HEK293 (cell line): ENCODE results near the gene STK32C.
A peak's percentile ranks its signal among the peaks of the same experiment; 100 is the strongest.

ENCODE experiments used
- CTCF ChIA-PET: fragments of 350-600 bp; formaldehyde crosslinking; extraction: SDS; loops from one replicate; lab custom pipeline; 2021; ENCODE audit warnings: antibody characterized with exemption; lab: Yijun Ruan, JAX
- POLR2A ChIA-PET: fragments of 300-600 bp; formaldehyde crosslinking; extraction: SDS; loops from one replicate; lab custom pipeline; 2020; ENCODE audit warnings: antibody characterized with exemption, inconsistent platforms; lab: Yijun Ruan, JAX
- H3K27ac ChIP-seq: fragments of 200-500 bp; sonication (Bioruptor generic); 2 replicates; pipeline ENCODE4 v1.5.1; 2014; ENCODE audit warnings: low read depth, low read length, control low read depth, inconsistent platforms; ENCODE audit errors: extremely low read depth
- H3K36me3 ChIP-seq, 2 experiments: fragments of 200-500 bp in 1 of 2; sonication (Bioruptor generic) in 1 of 2; 1 replicate in 1 of 2; 2 replicates in 1 of 2; pipeline ENCODE4 v1.5.1; 2014 to 2017; ENCODE audit warnings: inconsistent platforms in 2 of 2, low read length in 2 of 2; ENCODE audit not compliant: control insufficient read depth in 2 of 2, insufficient read depth in 1 of 2
- H3K4me1 ChIP-seq: fragments of 200-500 bp; sonication (Bioruptor generic); 2 replicates; pipeline ENCODE4 v1.5.1; 2014; ENCODE audit warnings: mild to moderate bottlenecking, low read length, inconsistent platforms; ENCODE audit not compliant: control insufficient read depth, insufficient read depth
- H3K4me3 ChIP-seq: 2 replicates; pipeline ENCODE4 v1.5.1; 2011; ENCODE audit warnings: low read depth, mild to moderate bottlenecking, control low read depth, low read length, moderate library complexity
- H3K9me3 ChIP-seq: fragments of 200-500 bp; sonication (Bioruptor generic); 2 replicates; pipeline ENCODE4 v1.5.1; 2014; ENCODE audit warnings: low read depth, low read length, inconsistent platforms; ENCODE audit not compliant: control insufficient read depth, insufficient read depth
- GLI4 ChIP-seq: fragments of 450-650 bp; formaldehyde crosslinking; IDR thresholded peaks from 2 replicates; pipeline ENCODE4 v1.5.1; 2016; ENCODE audit warnings: missing biosample characterization, missing genetic modification characterization
- GLIS2 ChIP-seq: fragments of 450-650 bp; formaldehyde crosslinking; IDR thresholded peaks from 2 replicates; pipeline ENCODE4 v1.5.1; 2016; ENCODE audit warnings: missing biosample characterization, missing genetic modification characterization
- PRDM10 ChIP-seq: fragments of 450-650 bp; formaldehyde crosslinking; IDR thresholded peaks from 2 replicates; pipeline ENCODE4 v1.5.1; 2016; ENCODE audit warnings: missing biosample characterization, missing genetic modification characterization
- TRIM28 ChIP-seq: IDR thresholded peaks from 2 replicates; pipeline ENCODE4 v1.6.1; 2011; ENCODE audit warnings: low read length, control low read depth, borderline replicate concordance
- WT1 ChIP-seq: fragments of 450-650 bp; formaldehyde crosslinking; IDR thresholded peaks from 2 replicates; pipeline ENCODE4 v1.5.1; 2016; ENCODE audit warnings: missing biosample characterization, missing genetic modification characterization
- ZBTB20 ChIP-seq: fragments of 450-650 bp; formaldehyde crosslinking; IDR thresholded peaks from 2 replicates; pipeline ENCODE4 v1.5.1; 2016; ENCODE audit warnings: missing biosample characterization, missing genetic modification characterization
- ZNF16 ChIP-seq: fragments of 450-650 bp; formaldehyde crosslinking; IDR thresholded peaks from 2 replicates; pipeline ENCODE4 v1.5.1; 2016; ENCODE audit warnings: low read depth, missing biosample characterization, missing genetic modification characterization
- ZNF169 ChIP-seq: fragments of 450-650 bp; formaldehyde crosslinking; IDR thresholded peaks from 2 replicates; pipeline ENCODE4 v1.5.1; 2016; ENCODE audit warnings: missing biosample characterization, missing genetic modification characterization
- ZNF202 ChIP-seq: fragments of 450-650 bp; formaldehyde crosslinking; IDR thresholded peaks from 2 replicates; pipeline ENCODE4 v1.5.1; 2016; ENCODE audit warnings: missing biosample characterization, missing genetic modification characterization, borderline replicate concordance
- ZNF214 ChIP-seq: fragments of 450-650 bp; formaldehyde crosslinking; IDR thresholded peaks from 2 replicates; pipeline ENCODE4 v1.5.1; 2017; ENCODE audit warnings: missing biosample characterization, mild to moderate bottlenecking, missing genetic modification characterization, borderline replicate concordance
- ZNF223 ChIP-seq: fragments of 450-650 bp; formaldehyde crosslinking; IDR thresholded peaks from 2 replicates; pipeline ENCODE4 v1.5.1; 2016; ENCODE audit warnings: missing biosample characterization, missing genetic modification characterization
- ZNF292 ChIP-seq: fragments of 450-650 bp; formaldehyde crosslinking; IDR thresholded peaks from 2 replicates; pipeline ENCODE4 v1.5.1; 2016; ENCODE audit warnings: low read depth, missing biosample characterization, missing genetic modification characterization, borderline replicate concordance
- ZNF404 ChIP-seq: fragments of 450-650 bp; formaldehyde crosslinking; IDR thresholded peaks from 2 replicates; pipeline ENCODE4 v1.5.1; 2017; ENCODE audit warnings: missing biosample characterization, missing genetic modification characterization
- ZNF426 ChIP-seq: fragments of 450-650 bp; formaldehyde crosslinking; IDR thresholded peaks from 2 replicates; pipeline ENCODE4 v1.5.1; 2017; ENCODE audit warnings: missing biosample characterization, missing genetic modification characterization, mild to moderate bottlenecking, inconsistent platforms, moderate library complexity
- ZNF530 ChIP-seq: fragments of 450-650 bp; formaldehyde crosslinking; IDR thresholded peaks from 2 replicates; pipeline ENCODE4 v1.5.1; 2016; ENCODE audit warnings: low read depth, missing biosample characterization, missing genetic modification characterization
- ZNF549 ChIP-seq: fragments of 450-650 bp; IDR thresholded peaks from 2 replicates; pipeline ENCODE4 v1.5.1; 2018; ENCODE audit warnings: missing biosample characterization, missing genetic modification characterization, mild to moderate bottlenecking, inconsistent platforms, moderate library complexity
- ZNF610 ChIP-seq: fragments of 450-650 bp; formaldehyde crosslinking; IDR thresholded peaks from 2 replicates; pipeline ENCODE4 v1.5.1; 2016; ENCODE audit warnings: missing biosample characterization, missing genetic modification characterization, borderline replicate concordance
- ZNF621 ChIP-seq: fragments of 450-650 bp; formaldehyde crosslinking; IDR thresholded peaks from 2 replicates; pipeline ENCODE4 v1.5.1; 2017; ENCODE audit warnings: missing biosample characterization, missing genetic modification characterization
- ZNF664 ChIP-seq: fragments of 450-650 bp; formaldehyde crosslinking; IDR thresholded peaks from 2 replicates; pipeline ENCODE4 v1.5.1; 2016; ENCODE audit warnings: missing biosample characterization, missing genetic modification characterization
- ZNF670 ChIP-seq: fragments of 450-650 bp; formaldehyde crosslinking; IDR thresholded peaks from 2 replicates; pipeline ENCODE4 v1.5.1; 2016; ENCODE audit warnings: missing biosample characterization, missing genetic modification characterization, low read depth
- ZNF792 ChIP-seq: fragments of 450-650 bp; formaldehyde crosslinking; IDR thresholded peaks from 2 replicates; pipeline ENCODE4 v1.5.1; 2016; ENCODE audit warnings: missing biosample characterization, missing genetic modification characterization
- ZNF830 ChIP-seq: fragments of 450-650 bp; IDR thresholded peaks from 2 replicates; pipeline ENCODE4 v1.5.0; 2018; ENCODE audit warnings: missing biosample characterization, missing genetic modification characterization, low read depth, mild to moderate bottlenecking, moderate library complexity
- TF ChIP-seq, protein P1 (sequence below): fragments of 450-650 bp; formaldehyde crosslinking; conservative IDR thresholded peaks from 2 replicates; pipeline ENCODE4 v1.5.1; 2016; ENCODE audit warnings: low read depth, missing biosample characterization, missing genetic modification characterization

The STK32C gene

DNA sequence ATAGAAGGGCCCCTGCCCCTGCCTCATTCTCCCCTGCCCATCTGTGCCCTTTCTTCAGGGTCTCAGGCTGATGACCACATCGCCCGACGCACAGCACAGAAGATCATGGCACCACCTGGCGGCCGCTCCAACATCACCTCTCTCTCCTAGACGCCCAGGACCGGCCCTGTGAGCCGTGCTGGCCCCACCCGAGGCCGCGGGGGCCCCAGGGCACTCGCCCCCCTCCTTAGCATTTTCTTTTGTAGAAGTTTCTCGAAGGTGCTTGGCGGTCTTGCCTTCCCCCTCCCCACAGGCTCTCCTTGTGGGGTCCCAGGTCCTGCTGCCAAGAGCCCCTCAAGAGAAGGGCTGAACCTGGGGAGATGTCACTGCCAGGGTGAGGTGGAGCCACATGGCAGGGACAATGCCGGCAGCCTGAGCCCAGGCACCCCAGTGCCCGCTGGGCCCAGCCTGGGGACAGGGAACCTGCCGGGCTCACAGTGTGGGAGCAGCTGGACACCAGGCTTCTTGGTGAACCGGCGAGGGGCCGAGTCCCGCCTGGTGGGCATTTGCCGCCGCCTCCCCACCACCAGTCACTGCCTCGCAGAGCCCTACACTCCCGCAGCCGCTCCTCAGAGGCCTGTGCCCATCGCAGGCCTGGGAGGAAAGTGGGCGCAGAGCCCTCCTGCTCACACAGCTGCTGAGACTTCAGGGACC lies 102.8 kb downstream of the STK32C start (continued):
- TF ChIP-seq ZNF292 (no peak), ZNF426 (tag by site-specific recombination) (no peak), GLI4 (tag by site-specific recombination) (no peak), ZNF621 (no peak), ZNF404 (tag by site-specific recombination) (no peak), PRDM10 (tag by site-specific recombination) (no peak), TRIM28 (no peak), ZNF223 (tag by site-specific recombination) (no peak), ZNF530 (tag by site-specific recombination) (no peak), ZNF214 (tag by site-specific recombination) (no peak), ZNF610 (tag by site-specific recombination) (no peak), ZNF792 (tag by site-specific recombination) (no peak)

DNA sequence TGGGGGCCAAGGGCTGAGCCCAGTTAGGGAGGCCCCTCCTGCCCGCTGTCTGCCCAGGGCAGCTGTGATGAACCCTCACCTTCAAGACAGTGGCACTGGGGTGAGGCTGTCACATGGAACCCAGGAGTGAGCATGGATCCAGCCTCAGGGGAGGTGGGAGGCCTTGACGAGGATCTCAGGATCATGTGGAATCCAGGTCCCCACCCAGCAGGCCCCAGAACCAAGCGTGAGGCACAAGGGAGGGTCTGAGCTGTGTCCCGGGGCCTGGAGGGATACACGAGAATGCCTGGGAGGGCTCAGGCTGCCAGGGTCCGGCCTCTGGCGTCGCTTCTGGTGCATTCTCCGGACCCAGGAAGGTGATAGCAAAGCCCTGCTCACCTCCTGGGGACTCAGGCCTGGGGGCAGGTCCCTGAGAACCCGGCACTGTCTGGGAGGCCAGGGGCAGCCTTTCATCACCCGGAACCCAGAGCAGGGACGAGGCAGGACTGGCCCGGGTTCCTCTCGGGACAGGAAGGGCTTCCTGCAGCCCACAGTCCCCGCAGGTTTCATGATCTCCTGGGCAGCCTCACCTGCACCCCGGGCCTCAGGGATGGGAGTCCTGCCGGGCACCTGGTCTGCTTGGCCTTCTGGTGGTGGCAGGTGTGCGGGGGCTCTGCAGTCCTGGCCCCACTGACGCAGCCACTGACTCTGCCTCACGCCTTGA lies 103.5 kb downstream of the STK32C start:
- no peaks in the 10 kb centered on the region for H3K4me1 ChIP-seq
- ChIA-PET POLR2A (no interaction called here), CTCF (no interaction called here)
- TF ChIP-seq ZNF169 = no peak
- TF ChIP-seq ZNF16 (tag by site-specific recombination) = no peak
- TF ChIP-seq WT1 (tag by site-specific recombination) = no peak
- no peak for TF ChIP-seq ZNF202 (tag by site-specific recombination)
- TF ChIP-seq GLIS2 (tag by site-specific recombination) = peak; percentile 34; the same call in 1 of the 2 replicates
- TF ChIP-seq ZNF670 = no peak
- no peak for TF ChIP-seq ZNF664 (tag by site-specific recombination)
- no peak for TF ChIP-seq ZNF830 (tag by site-specific recombination)
- peak; percentile 48; the same call in 1 of the 2 replicates for TF ChIP-seq ZBTB20 (tag by site-specific recombination)
- TF ChIP-seq, protein P1, sequence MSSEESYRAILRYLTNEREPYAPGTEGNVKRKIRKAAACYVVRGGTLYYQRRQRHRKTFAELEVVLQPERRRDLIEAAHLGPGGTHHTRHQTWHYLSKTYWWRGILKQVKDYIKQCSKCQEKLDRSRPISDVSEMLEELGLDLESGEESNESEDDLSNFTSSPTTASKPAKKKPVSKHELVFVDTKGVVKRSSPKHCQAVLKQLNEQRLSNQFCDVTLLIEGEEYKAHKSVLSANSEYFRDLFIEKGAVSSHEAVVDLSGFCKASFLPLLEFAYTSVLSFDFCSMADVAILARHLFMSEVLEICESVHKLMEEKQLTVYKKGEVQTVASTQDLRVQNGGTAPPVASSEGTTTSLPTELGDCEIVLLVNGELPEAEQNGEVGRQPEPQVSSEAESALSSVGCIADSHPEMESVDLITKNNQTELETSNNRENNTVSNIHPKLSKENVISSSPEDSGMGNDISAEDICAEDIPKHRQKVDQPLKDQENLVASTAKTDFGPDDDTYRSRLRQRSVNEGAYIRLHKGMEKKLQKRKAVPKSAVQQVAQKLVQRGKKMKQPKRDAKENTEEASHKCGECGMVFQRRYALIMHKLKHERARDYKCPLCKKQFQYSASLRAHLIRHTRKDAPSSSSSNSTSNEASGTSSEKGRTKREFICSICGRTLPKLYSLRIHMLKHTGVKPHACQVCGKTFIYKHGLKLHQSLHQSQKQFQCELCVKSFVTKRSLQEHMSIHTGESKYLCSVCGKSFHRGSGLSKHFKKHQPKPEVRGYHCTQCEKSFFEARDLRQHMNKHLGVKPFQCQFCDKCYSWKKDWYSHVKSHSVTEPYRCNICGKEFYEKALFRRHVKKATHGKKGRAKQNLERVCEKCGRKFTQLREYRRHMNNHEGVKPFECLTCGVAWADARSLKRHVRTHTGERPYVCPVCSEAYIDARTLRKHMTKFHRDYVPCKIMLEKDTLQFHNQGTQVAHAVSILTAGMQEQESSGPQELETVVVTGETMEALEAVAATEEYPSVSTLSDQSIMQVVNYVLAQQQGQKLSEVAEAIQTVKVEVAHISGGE (tag by site-specific recombination) = no peak
- no peak for TF ChIP-seq ZNF549 (tag by site-specific recombination)
- no peak overlapping the region for H3K4me3 ChIP-seq
- H3K9me3 ChIP-seq = no peaks in the 10 kb centered on the region
- no peak overlapping the region for H3K27ac ChIP-seq
- H3K36me3 ChIP-seq = no peaks in the 10 kb centered on the region
